ENCODE results near the gene RAB5B. TPM values are rescaled to one million over a fixed set of nuclear protein-coding genes. Genes with fewer than 3 reads are reported as not detected.

RAB5B gene
- polyA plus RNA-seq, 1 donor (not counting 4 experiments of a cell fraction or from before 2014, with no cell fraction given), result 138 TPM

GRCh38 chr12:55983232-55983842 lies 9.5 kb downstream of the RAB5B start:
- dilution Hi-C loops (cut with MboI; ENCODE audit: extremely low pct_ligation_motif_present, low sequenced_read_pairs), result no loop called here
- no peaks in the 10 kb centered on the region for H3K9me3 ChIP-seq (ENCODE audit: control insufficient read depth, low read depth, low read length)
- no peak for TF ChIP-seq EZH2 (IDR thresholded peaks at IDR 0.05; ENCODE audit: low read length)
- TF ChIP-seq, protein P1, sequence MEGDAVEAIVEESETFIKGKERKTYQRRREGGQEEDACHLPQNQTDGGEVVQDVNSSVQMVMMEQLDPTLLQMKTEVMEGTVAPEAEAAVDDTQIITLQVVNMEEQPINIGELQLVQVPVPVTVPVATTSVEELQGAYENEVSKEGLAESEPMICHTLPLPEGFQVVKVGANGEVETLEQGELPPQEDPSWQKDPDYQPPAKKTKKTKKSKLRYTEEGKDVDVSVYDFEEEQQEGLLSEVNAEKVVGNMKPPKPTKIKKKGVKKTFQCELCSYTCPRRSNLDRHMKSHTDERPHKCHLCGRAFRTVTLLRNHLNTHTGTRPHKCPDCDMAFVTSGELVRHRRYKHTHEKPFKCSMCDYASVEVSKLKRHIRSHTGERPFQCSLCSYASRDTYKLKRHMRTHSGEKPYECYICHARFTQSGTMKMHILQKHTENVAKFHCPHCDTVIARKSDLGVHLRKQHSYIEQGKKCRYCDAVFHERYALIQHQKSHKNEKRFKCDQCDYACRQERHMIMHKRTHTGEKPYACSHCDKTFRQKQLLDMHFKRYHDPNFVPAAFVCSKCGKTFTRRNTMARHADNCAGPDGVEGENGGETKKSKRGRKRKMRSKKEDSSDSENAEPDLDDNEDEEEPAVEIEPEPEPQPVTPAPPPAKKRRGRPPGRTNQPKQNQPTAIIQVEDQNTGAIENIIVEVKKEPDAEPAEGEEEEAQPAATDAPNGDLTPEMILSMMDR (optimal IDR thresholded peaks at IDR 0.05 in 1 of 3, IDR thresholded peaks at IDR 0.05 in 1 of 3, conservative IDR thresholded peaks at IDR 0.05 in 1 of 3; ENCODE audit: extremely low read depth in 1 of 3, insufficient read depth in 2 of 3, low read length in 3 of 3), result no peak
- peaks cover 17 to 21% of the 10 kb centered on the region in 2 experiments for H3K36me3 ChIP-seq (ENCODE audit: control insufficient read depth in 2 of 2, extremely low read depth in 1 of 2, insufficient read depth in 2 of 2, low read length in 2 of 2)
- no peaks in the 10 kb centered on the region for H3K9me1 ChIP-seq (ENCODE audit: control insufficient read depth, extremely low read depth, insufficient read depth, low read length)
- H2AFZ ChIP-seq (ENCODE audit: control insufficient read depth, low read length), result no peak overlapping the region
- no peak overlapping the region for H3K9ac ChIP-seq (ENCODE audit: control insufficient read depth, extremely low read depth, insufficient read depth, low read length)
- peaks cover 21% of the 10 kb centered on the region for H3K79me2 ChIP-seq (ENCODE audit: control insufficient read depth, insufficient read depth, low read length)
- no peak overlapping the region for H3K4me2 ChIP-seq (ENCODE audit: control insufficient read depth, extremely low read depth, insufficient read depth, low read depth, low read length)
- no peak overlapping the region for H3K4me3 ChIP-seq (ENCODE audit: control insufficient read depth in 2 of 3, extremely low read depth in 1 of 3, insufficient read depth in 2 of 3, low read depth in 1 of 3, low read length in 3 of 3)
- no peak overlapping the region for H3K27ac ChIP-seq (ENCODE audit: control insufficient read depth, insufficient read depth, low read length)
- no peaks in the 10 kb centered on the region for H3K27me3 ChIP-seq (ENCODE audit: control insufficient read depth, extremely low read depth, insufficient read depth, low read length)
- H3K4me1 ChIP-seq (ENCODE audit: control insufficient read depth, extremely low read depth, insufficient read depth, low read length), result no peaks in the 10 kb centered on the region
- FAIRE-seq (no peak), DNase-seq (ENCODE audit: low read depth, low spot score) (no peak)
- H4K20me1 ChIP-seq (ENCODE audit: control insufficient read depth, extremely low read depth, insufficient read depth, low read length), result no peaks in the 10 kb centered on the region

- Histone ChIP-seq H3K9ac (ENCODE audit: control insufficient read depth, extremely low read depth, insufficient read depth, low read length) (no peak overlapping the region), H3K9me1 (ENCODE audit: control insufficient read depth, extremely low read depth, insufficient read depth, low read length) (no peaks in the 10 kb centered on the region), H3K27ac (ENCODE audit: control insufficient read depth, insufficient read depth, low read length) (no peak overlapping the region), H3K36me3 (ENCODE audit: control insufficient read depth in 2 of 2, extremely low read depth in 1 of 2, insufficient read depth in 2 of 2, low read length in 2 of 2) (peaks cover 24% of the 10 kb centered on the region in 2 experiments), H3K79me2 (ENCODE audit: control insufficient read depth, insufficient read depth, low read length) (peaks cover 12% of the 10 kb centered on the region), H3K4me3 (ENCODE audit: control insufficient read depth in 2 of 3, extremely low read depth in 1 of 3, insufficient read depth in 2 of 3, low read depth in 1 of 3, low read length in 3 of 3) (no peak overlapping the region), H2AFZ (ENCODE audit: control insufficient read depth, low read length) (no peak overlapping the region), H3K4me1 (ENCODE audit: control insufficient read depth, extremely low read depth, insufficient read depth, low read length) (no peaks in the 10 kb centered on the region), H3K27me3 (ENCODE audit: control insufficient read depth, extremely low read depth, insufficient read depth, low read length) (no peaks in the 10 kb centered on the region), H3K4me2 (ENCODE audit: control insufficient read depth, extremely low read depth, insufficient read depth, low read depth, low read length) (no peak overlapping the region), H3K9me3 (ENCODE audit: control insufficient read depth, low read depth, low read length) (no peaks in the 10 kb centered on the region), H4K20me1 (ENCODE audit: control insufficient read depth, extremely low read depth, insufficient read depth, low read length) (no peaks in the 10 kb centered on the region)
- FAIRE-seq, result no peak
- TF ChIP-seq EZH2 (IDR thresholded peaks at IDR 0.05; ENCODE audit: low read length), result no peak
- TF ChIP-seq, protein P1 (optimal IDR thresholded peaks at IDR 0.05 in 1 of 3, IDR thresholded peaks at IDR 0.05 in 1 of 3, conservative IDR thresholded peaks at IDR 0.05 in 1 of 3; ENCODE audit: extremely low read depth in 1 of 3, insufficient read depth in 2 of 3, low read length in 3 of 3), result no peak
- DNase-seq (ENCODE audit: low read depth, low spot score), result no peak
- dilution Hi-C loops (cut with MboI; ENCODE audit: extremely low pct_ligation_motif_present, low sequenced_read_pairs), result no loop called here
Measured at GRCh38 chr12:55984861-55985260, 11.0 kb downstream of the RAB5B start.

Data from keratinocyte (primary cell).